ENCODE data around the gene HABP4.

Gene HABP4

DNA sequence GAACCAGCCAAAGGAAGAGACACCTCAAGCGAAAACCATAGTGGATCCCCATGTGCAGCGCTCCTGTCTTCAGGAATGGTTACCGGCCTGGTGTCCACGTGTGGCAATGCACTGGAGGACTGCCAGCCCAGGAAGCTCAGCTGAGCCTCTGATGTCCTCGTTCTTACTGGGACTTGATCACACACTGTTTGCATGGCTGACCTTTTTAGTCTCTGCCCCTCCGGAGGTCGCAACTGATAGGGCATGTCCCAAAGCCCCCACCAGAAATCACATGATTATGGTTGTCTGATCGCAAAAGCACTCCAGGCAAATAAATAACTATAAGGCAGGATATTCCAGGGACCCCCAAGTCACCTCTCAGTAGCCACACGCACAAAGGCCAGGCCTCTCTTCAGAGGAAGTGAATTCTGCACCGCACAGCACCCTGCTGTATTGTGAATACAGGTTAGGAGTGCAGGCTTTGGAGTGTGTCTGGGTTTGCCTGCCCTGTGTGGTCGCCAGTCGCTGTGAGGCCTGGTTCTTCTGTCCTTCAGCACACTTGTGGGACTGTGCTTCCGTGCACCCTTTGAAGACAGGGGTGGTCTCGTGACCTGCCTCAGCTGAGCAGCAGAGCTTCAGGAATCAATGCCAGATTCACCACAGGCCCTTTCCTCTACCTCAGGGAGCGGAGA lies 13.4 kb upstream of the HABP4 start:
- no peak for DNase-seq

DNA sequence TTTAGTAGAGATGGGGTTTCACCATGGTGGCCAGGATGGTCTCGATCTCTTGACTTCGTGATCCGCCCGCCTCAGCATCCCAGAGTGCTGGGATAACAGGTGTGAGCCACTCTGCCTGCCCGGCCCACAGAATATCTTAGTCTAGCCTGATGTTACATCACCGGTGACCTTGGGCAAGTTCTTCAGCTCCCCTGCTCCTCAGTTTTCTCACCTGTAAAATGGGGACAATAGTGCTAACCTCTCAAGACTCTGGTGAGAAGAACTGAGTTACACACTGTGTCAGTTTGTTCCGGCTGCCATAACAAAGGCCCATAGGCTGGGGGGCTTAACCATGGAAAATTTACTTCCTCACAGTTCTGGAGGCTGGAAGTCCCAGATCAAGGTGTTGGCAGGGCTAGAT lies 12.5 kb upstream of the HABP4 start:
- DNase-seq: no peak

DNA sequence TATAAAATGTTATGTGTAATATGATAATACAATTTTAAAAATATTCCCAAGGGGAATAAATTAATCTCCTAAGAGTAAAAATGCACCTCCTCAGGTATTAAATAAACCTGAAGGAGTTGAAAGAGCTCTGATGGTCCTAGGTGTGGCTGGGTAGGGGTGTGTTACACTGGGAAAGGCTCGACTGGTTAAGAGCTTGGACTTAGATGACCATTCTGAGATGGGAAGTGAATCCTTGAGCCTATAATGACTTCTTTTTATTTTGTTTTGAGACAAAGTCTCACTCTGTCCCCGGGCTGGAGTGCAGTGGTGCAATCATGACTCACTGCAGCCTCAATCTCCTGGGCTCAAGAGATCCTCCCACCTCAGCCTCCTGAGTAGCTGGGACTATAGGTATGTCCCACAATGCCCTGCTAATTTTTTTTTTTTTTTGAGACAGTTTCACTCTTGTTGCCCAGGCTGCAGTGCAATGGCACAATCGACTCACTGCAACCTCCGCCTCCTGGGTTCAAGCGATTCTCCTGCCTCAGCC lies 9.2 kb upstream of the HABP4 start:
- no peak for DNase-seq

DNA sequence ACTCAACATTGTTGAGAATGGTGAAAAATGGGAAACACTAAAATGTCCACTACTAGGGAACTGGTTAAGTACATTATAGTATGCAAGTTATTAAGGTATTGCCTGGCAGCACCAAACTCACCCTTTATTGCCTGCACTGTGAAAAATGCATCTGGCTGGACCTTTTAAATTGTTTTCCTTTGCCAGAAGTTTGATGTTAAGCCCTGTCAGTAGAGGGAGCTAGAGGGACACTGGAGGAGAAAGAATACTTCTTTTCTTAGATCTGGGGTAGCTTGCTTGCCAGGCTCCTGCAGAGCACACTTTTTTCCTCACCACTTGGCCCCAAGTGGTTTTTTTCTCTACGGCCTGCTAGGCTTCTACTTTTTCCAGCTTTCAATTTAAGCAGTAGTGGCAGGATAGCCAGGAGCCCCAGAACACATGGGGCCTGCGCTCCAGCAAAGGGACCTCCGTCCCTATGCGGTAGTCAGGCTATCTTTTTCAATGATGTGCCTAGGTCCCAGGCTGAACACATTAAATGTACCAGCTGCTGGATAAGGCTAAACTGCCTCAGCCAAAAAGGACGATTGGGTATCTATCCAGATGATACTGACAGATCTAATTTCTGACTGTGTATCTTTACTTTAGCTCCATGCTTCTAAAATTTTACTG lies 8.0 kb upstream of the HABP4 start:
- DNase-seq: peak in 1 of 2 experiments; percentile 32

DNA sequence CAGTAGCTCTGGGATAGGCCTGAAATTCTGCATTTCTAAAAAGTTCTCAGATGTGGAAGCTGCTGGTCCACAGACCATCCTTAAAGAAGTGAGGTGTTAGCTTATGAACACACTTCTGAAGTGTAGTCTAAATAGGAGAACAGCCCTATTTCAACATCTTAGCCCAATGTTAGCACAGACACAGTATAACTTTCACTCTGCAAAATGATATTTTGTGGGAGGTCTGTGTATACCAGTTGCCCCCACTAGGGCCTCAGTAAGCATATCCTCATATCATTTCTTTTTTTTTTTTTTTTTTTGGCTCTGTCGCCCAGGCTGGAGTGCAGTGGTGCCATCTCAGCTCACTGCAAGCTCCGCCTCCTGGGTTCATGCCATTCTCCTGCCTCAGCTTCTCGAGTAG lies 7.5 kb upstream of the HABP4 start:
- no peak for DNase-seq

DNA sequence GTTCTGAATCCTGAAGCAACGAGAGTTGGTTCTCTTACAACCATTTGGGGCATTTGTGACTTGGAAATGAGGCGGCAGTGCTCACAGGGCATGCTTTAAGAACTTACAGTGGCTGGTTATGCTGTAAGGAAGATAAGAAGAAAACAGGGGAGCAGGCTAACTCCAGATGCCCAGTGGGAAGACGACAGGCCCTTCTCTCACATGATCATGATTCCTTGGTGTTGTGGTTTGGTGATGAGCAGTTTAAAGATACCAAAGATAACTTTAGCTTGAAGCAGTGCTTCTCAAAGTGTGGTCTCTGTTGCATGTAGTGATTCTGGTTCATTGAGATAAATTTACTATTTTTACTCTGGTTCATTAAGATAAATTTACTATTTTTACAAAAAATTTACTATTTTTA lies 2.6 kb upstream of the HABP4 start:
- no peak for DNase-seq

DNA sequence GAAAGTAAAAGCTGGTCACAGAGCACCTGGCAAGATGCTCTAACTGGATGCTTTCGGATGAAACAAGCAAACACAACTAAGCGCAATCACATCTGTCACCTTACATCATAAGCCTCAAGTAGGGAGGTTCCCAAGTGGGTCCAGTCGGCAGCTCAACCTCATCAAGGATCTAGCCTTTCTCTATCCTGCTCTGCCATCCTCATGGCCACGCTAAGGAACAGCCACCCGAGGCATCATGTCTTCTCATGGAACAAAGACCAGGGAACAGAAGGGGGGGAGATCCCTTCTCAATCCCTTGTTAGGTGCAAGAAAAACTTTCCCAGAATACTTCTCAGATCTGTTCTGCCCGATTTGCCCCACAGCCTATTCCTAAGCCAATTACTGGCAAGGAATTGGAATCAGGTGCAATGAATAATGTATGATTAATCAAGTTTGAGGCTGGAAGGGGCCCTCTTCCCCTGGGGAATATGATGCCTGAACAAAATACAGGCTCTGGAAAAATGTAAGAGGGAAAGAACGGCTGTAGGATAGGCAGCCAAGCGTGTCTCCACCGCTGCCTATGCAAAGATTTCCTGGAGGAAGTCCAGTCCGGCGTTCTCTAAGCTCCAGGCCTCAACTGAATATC lies 1.3 kb upstream of the HABP4 start:
- DNase-seq: peak in 1 of 2 experiments; percentile 74

DNA sequence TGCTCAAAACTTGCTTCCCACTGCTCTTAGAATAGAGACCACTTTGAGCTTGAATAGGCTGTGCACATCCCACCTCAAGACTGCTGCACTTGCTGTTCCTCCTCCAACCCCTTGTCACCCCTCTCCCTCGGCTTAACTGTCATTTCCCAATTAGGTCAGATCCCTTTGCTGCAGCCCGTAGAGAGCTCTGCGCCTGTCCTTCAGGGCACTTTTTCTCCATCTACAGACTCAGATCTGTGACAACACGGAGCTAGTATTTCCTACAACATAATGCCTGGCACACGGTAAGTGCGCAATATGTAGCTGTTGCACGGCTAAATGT lies 485 bp upstream of the HABP4 start:
- DNase-seq: peak; percentile 73 to 85

DNA sequence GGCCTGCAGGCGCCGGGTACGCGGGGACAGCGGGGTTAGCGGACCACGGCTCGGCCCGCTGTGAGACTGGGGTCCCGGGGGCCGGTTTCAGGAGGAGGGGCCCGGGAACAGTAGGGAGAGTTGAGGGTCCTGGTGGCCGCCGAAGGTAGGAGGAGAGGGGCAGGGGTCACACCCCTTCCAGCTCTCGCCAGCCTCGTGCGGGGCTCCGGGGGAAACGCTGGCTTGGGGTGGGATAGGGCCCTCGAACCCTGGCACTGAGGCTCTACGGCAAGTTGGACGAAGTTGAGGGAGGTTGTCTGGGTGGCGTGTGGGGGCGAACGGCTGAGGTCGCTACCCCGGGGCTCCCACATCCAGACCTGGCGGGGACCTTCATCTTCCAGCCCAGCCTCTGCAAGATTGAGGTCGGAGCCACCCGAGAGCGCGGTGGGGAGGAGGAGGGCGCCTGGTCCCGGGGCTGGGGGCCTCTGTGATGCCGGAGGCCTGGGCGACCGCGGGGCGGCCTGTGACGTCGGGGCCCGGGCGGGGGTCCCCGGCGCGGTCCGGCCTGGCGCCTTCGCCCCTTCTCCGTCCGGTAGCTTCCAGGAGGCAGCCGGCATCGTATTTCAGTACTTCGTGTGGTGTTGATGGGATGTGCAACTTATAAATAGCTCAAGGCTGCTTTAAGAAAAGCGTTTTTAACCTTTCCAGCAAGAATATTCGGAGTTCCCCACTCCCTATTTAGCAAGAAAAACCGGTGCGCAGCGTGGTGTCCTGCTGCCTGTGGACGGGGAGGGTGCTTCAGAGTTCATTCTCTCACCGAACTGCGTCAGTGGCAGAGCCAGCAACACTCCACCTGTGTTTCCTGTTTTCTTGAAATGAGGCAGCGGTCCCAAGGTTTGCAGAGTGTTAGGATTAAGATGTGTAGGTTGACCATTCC lies 902 bp downstream of the HABP4 start:
- peak in 1 of 2 experiments; percentile 28 for DNase-seq

DNA sequence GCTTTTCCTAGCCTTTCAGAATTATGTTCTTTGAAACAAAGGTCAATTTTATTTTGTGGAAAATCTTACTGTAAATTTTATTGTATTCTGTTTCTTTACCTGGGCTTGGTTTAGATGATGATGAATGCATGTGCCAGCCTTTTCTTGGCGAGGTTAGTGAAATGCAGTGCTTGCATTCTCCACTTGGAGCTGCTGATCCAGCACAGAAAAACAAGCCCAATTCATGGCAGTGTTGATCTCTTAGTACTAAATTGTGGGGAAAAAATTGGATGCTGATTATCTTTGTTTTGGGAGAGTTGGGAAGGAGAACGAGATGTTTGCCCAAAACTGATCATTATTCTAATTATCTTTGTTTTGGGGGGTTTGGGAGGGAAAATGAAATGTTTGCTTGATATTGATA lies 3.7 kb downstream of the HABP4 start:
- peak in 1 of 2 experiments; percentile 18 for DNase-seq

DNA sequence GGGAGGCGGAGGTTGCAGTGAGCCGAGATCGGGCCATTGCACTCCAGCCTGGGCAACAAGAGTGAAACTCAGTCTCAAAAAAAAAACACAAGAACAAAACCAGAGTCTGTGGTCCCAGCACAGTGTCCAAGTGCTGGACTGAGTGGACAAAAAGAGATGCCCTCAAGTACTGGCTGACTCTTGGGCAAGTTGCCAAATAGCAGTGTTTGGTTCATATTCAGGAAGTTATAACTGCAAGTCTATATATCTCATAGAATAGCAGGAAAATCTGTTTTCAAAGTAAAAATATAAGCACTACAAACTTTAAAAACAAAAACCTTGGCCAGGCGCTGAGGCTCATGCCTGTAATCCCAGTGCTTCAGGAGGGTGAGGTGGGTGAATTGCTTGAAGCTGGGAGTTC lies 7.3 kb downstream of the HABP4 start:
- no peak for DNase-seq

DNA sequence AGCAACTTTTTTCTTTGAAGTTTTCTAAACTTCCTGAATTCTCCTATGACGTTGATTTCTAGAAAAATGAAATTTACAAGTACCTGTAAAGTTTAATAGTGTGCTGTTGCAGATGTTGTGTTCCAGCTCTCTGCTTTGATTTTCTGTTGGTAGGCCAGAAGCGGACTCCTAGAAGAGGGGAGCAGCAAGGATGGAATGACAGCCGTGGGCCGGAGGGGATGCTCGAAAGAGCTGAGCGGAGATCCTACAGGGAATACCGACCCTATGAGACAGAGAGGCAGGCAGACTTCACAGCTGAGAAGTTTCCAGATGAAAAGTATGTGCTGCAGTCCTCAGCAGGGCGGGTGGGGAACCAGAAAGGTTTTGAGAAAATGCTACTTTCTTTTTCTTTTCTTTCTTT lies 8.3 kb downstream of the HABP4 start:
- no peak for DNase-seq

DNA sequence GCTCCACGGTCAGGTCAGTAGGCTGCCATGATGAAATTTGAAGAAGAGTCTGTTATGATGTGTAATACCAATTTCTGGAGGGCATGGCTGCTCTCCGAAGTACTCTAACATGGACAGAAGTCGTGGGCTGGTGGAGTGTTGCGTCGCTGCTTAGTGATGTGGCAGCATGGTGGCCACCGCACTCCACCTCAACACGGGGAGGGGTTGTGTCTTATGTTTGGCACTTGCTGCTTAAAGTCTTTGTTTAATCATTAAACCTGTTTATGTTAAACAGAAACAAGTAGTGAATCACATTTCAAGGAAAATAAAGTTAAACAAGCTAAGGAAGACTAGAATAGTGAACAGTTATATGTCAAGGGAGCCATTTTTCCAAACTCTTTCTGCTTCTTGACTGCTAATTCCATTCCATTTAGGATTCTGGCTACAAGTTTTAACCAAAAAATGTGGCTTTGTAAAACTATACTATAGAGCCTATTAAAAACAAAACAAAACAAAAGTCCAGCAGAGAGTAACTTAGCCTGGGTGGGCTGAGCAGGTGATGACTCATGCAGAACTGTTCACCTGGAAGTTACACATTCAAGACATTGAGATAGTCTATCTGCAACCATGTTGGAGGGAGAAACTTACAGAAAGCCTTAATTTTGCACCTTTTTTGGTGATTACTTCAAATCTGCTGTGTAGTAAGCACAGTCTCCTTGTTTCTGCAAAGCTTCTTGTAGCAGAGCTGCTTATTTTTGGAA lies 9.5 kb downstream of the HABP4 start:
- DNase-seq: no peak

DNA sequence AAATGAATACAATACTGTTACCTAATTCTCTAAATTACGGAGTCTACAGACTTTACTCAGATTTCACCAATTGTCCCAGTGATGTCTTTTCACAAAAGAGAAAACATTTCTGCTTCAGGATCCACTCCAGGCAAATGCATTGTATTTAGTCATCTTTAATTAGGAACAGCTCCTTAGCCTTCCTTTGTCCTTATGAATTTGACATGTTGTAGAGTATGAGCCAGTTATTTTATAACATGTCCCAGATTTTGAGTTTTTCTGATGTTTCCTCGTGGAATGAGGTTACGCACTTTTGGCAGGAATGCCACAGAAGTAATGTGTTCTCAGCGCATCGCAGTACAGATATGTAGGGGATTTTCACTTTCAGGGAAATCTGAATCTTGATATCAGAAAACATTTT lies 10.5 kb downstream of the HABP4 start:
- no peak for DNase-seq

DNA sequence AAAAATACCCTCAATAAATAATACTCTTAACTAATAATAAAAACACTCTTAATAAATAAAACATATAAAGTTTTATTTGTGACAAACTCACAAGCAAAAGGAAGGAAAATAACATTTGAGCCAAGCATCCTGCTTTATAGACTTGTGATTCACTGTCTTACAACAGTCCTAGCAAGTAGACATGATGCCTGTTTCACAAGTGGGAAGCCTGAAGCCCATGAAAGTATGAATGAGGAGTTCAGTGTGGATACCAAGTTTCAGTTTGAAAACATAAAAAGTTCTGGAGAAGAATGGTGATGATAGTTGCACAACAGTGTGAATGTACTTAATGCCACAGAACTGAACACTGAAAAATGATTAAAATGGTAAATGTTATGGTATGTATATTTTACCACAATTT lies 10.9 kb downstream of the HABP4 start:
- no peak for DNase-seq

DNA sequence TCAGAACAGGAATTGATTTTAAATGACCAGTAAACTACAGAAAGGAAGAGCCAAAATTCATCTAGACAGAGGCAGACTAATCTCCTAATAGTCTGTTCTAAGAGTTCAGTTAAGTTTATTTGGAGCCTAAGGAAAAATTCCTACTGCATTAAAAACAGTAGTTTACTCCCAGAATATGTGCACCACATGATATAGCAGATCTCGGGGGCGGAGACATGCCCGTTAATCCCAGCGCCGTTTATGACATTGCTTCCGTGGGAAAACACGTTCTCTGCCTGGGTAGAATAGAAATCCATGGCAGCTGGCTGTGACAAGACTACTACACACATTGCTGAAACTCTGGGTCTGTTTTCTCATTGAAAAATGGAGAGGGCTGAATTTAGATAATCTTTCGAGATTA lies 11.4 kb downstream of the HABP4 start:
- no peak for DNase-seq

DNA sequence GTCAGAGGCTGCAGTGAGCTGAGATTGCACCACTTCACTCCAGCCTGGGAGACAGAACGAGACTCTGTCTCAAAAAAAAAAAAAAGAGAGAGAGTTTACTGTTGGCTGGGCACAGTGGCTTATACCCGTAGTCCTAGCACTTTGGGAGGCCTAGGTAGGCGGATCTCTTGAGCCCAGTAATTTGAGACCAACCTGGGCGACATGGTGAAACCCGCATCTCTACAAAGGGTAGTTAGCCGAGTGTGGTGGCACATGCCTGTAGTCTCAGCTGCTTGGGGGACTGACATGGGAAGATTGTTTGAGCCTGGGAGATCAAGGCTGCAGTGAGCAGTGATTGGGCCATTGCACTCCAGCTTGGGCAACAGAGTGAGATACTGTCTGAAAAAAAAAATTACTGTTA lies 12.6 kb downstream of the HABP4 start:
- no peak for DNase-seq

DNA sequence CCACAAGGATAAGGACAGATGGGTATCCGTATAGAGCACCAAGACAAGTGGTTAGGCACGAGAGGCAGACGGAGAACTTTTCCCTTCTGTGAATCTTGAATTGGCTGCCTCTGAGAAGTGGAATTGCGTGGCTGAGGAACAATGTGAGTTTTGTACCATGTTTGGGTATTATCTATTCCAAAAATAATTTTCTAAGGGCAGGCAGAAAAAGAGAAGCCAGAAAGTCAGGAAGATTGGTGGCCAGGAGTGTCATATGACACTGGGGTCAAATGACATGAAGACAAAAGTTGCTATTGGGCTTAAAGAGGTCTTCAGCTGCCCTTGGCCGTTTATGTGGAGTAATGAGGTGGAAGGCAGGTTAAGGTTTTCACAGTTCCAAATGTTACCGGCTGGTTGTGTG lies 14.5 kb downstream of the HABP4 start:
- no peak for DNase-seq

DNA sequence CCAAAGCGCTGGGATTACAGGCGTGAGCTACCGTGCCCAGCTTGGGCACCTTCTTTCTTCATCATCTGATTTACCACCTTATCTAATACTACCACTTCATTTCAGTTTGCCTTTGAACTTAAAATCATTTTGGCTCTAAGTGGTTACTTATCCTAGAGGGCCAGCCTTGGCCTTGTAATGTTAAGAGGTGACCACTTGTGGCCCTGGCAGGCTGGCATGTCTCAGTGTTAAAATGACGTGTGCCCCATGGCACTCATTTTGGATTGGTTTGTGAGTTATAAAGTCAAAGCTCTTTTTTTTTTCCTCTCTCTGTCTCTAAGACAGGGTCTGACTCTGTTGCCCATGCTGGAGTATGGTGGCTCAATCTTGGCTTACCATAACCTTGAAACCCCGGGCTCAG lies 17.8 kb downstream of the HABP4 start:
- no peak for DNase-seq

DNA sequence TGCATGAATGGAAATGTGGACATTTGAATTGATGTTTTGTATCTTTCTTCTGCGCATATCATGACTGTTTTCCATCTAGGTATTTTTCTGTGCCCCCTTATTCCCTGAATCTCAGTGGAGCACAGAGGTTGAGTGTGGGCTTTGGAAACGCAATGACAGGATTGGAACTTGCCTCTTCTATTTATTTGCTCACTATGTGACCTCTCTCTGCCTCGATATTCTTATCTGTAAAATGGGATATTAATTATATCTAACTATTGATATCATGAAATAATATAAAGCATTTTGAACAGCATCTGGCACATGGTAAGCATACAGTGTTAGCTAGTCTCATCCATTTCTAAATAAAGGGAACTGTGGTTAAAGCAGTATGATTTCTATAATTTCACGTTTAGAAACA lies 26.0 kb downstream of the HABP4 start:
- no peak for DNase-seq

DNA sequence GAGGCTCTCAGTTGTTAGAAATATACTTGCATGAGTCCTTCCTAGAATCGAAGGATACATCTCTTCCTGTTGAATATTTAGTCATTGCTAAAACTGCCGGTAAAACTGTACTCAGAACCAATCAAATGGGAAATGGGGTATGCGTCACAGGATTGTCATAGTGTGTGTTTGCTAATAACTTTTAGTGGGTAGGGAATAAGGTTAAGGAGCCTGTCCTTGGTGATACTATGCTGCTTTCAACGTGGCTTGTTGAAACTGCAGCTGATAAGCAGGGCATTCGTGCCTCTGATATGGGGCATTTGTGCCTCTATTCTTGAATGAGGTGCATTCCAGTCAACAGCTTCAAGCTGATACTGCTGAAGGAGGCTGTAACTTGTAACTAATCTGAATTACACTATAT lies 26.6 kb downstream of the HABP4 start:
- DNase-seq: no peak

DNA sequence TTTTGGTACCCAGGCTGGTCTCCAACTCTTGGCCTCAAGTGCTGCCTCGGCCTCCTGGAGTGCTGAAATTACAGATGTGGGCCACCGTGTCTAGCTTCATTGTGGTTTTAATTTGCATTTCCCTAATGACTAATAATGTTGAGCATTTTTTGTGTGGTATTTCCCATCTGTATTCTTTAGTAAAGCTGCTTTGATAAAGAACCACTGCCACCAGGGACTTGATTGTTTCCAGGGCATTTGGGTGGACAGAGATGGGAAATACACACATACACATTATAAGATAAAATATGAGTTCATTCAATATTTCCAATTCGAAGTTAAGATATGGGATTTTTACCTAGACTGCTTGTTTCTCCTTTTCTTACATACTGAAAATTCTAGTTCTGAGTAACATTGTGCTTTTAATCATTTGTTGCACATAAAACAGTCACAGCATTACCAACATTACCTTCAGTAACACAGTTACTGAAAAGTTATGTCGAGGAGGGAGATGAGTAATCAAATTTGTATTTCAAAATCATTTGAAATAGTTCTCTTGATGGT lies 28.9 kb downstream of the HABP4 start:
- no peak for DNase-seq

Data from NCI-H524 (cell line).